GM12874 (cell line): ENCODE results near the gene GRIK3.

Experiments used
- CTCF ChIP-seq: IDR thresholded peaks from 2 replicates; pipeline ENCODE4 v1.5.1; 2011; ENCODE audit warnings: low read depth, mild to moderate bottlenecking, control low read depth, low read length, moderate library complexity; ENCODE audit not compliant: insufficient read depth

Gene GRIK3

GRCh38 chr1:36988741-36989193 is 45.5 kb downstream of the GRIK3 start:
- no peak for TF ChIP-seq CTCF

- no peak for TF ChIP-seq CTCF
These were observed 46.0 kb downstream of the GRIK3 start for GRCh38 chr1:36988321-36988720.

- TF ChIP-seq CTCF, result no peak
These were observed 47.0 kb downstream of the GRIK3 start for GRCh38 chr1:36987276-36987675.

GRCh38 chr1:36986241-36986985 is 47.9 kb downstream of the GRIK3 start:
- TF ChIP-seq CTCF, result no peak

GRCh38 chr1:36984675-36985074 is 49.6 kb downstream of the GRIK3 start:
- TF ChIP-seq CTCF, result no peak

- TF ChIP-seq CTCF, result no peak
These were observed 50.3 kb downstream of the GRIK3 start for GRCh38 chr1:36984026-36984425.

GRCh38 chr1:36982709-36983108 is 51.6 kb downstream of the GRIK3 start:
- no peak for TF ChIP-seq CTCF
